ENCODE results near the gene ZNF618. TPM values are rescaled to one million over a fixed set of nuclear protein-coding genes. Genes with fewer than 3 reads are reported as not detected.

The ZNF618 gene
- total RNA-seq, 1 donor from 2014 or later, result 12.1 TPM

GRCh38 chr9:114096866-114097612 is 220.9 kb downstream of the ZNF618 start:
- H3K36me3 ChIP-seq (ENCODE audit: control insufficient read depth, insufficient read depth, low read length), result peaks cover 7% of the 10 kb centered on the region
- no peaks in the 10 kb centered on the region for H3K27me3 ChIP-seq (ENCODE audit: control insufficient read depth, insufficient read depth, low read length)
- DNase-seq (ENCODE audit: low read depth), result no peak
- TF ChIP-seq CTCF (IDR thresholded peaks at IDR 0.05; ENCODE audit: insufficient read depth, low read length, poor library complexity, severe bottlenecking), result no peak
- peak overlapping the region; percentile 54 for H3K4me3 ChIP-seq (ENCODE audit: low read depth, low read length)

GRCh38 chr9:114097613-114098020 is 221.5 kb downstream of the ZNF618 start:
- no peak for TF ChIP-seq CTCF (IDR thresholded peaks at IDR 0.05; ENCODE audit: insufficient read depth, low read length, poor library complexity, severe bottlenecking)
- Histone ChIP-seq H3K27me3 (ENCODE audit: control insufficient read depth, insufficient read depth, low read length) (no peaks in the 10 kb centered on the region), H3K36me3 (ENCODE audit: control insufficient read depth, insufficient read depth, low read length) (peaks cover 7% of the 10 kb centered on the region), H3K4me3 (ENCODE audit: low read depth, low read length) (peak overlapping the region; percentile 54)
- DNase-seq (ENCODE audit: low read depth), result no peak

- Histone ChIP-seq H3K36me3 (ENCODE audit: control insufficient read depth, insufficient read depth, low read length) (peaks cover 5% of the 10 kb centered on the region), H3K4me3 (ENCODE audit: low read depth, low read length) (peak overlapping the region; percentile 54), H3K27me3 (ENCODE audit: control insufficient read depth, insufficient read depth, low read length) (no peaks in the 10 kb centered on the region)
- no peak for DNase-seq (ENCODE audit: low read depth)
- peak; percentile 45 for TF ChIP-seq CTCF (IDR thresholded peaks at IDR 0.05; ENCODE audit: insufficient read depth, low read length, poor library complexity, severe bottlenecking)
These were observed 222.2 kb downstream of the ZNF618 start for GRCh38 chr9:114098021-114098935.

GRCh38 chr9:114098936-114099668 is 223.0 kb downstream of the ZNF618 start, which contains the start of gene KIF12:
Gene KIF12, minus strand, starts transcription at chr9:114099292. Its CDS starts 16 bp downstream, at chr9:114099276.
- Histone ChIP-seq H3K27me3 (ENCODE audit: control insufficient read depth, insufficient read depth, low read length) (no peaks in the 10 kb centered on the region), H3K36me3 (ENCODE audit: control insufficient read depth, insufficient read depth, low read length) (peaks cover 1% of the 10 kb centered on the region), H3K4me3 (ENCODE audit: low read depth, low read length) (peak within 1 kb of the TSS; percentile 54)
- no peak for TF ChIP-seq CTCF (IDR thresholded peaks at IDR 0.05; ENCODE audit: insufficient read depth, low read length, poor library complexity, severe bottlenecking)
- DNase-seq (ENCODE audit: low read depth), result peak; percentile 91

GRCh38 chr9:114099669-114100270 is 223.7 kb downstream of the ZNF618 start:
- H3K36me3 ChIP-seq (ENCODE audit: control insufficient read depth, insufficient read depth, low read length), result no peaks in the 10 kb centered on the region
- no peaks in the 10 kb centered on the region for H3K27me3 ChIP-seq (ENCODE audit: control insufficient read depth, insufficient read depth, low read length)
- TF ChIP-seq CTCF (IDR thresholded peaks at IDR 0.05; ENCODE audit: insufficient read depth, low read length, poor library complexity, severe bottlenecking), result no peak
- no peak for DNase-seq (ENCODE audit: low read depth)
- no peak overlapping the region for H3K4me3 ChIP-seq (ENCODE audit: low read depth, low read length)

All from kidney epithelial cell (primary cell).